Esophagus muscularis mucosa (tissue), 4 donors: ENCODE data around the gene HAGH.

ENCODE experiments used
- EP300 ChIP-seq: sonication (generic); formaldehyde crosslinking; IDR thresholded peaks from one replicate; pipeline ENCODE4 v1.6.1; 2017; ENCODE audit warnings: antibody characterized with exemption
- POLR2A ChIP-seq: fragments of 450-650 bp; IDR thresholded peaks from one replicate; pipeline ENCODE4 v1.6.1; 2017; ENCODE audit warnings: antibody characterized with exemption, moderate library complexity, mild to moderate bottlenecking, low read depth
- POLR2AphosphoS5 ChIP-seq, 2 donors: sonication (generic); formaldehyde crosslinking; IDR thresholded peaks; one replicate each; pipeline ENCODE4 v1.6.1; 2017; ENCODE audit warnings: antibody characterized with exemption in 2 of 2
- TF ChIP-seq, protein P1 (sequence below), 3 experiments: fragments of 200-600 bp in 2 of 3; fragments of 450-650 bp in 1 of 3; sonication (generic) in 2 of 3; IDR thresholded peaks; one replicate each; pipeline ENCODE4 v1.5.1; 2017 to 2019; ENCODE audit warnings: antibody characterized with exemption in 3 of 3, mild to moderate bottlenecking in 2 of 3, moderate library complexity in 1 of 3

DNA sequence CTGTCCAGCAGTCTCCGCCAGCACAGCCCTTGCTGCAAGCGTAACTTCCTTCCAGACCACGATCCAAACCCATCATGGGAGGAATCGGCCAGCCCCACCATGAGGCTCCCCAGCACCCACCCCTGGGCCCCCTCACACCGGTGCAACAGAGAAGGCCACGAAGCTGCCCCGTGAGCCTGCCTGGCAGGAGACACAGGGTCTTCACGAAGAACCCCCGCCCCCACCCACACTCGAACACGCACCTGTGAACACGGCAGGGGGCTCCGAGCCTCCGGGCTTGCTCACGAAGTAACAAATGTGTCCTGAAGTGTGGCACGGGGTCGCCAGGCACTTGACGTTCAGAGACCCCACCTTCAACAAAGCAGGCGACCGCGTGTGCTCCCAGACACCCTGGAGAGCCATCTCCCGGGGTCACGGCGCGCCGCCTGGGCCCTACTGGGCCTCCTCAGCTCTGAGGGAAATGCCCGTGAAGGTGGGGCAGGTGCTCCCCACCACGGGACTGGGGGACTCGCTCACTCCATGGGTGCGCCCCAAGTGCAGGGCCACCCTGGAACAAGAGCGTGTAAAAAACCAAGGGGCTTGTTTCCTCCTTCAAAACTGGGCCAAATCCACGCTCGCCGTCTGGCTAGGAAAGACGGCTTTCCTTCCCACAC, 7.6 kb downstream of the HAGH start:
- TF ChIP-seq, protein P1, sequence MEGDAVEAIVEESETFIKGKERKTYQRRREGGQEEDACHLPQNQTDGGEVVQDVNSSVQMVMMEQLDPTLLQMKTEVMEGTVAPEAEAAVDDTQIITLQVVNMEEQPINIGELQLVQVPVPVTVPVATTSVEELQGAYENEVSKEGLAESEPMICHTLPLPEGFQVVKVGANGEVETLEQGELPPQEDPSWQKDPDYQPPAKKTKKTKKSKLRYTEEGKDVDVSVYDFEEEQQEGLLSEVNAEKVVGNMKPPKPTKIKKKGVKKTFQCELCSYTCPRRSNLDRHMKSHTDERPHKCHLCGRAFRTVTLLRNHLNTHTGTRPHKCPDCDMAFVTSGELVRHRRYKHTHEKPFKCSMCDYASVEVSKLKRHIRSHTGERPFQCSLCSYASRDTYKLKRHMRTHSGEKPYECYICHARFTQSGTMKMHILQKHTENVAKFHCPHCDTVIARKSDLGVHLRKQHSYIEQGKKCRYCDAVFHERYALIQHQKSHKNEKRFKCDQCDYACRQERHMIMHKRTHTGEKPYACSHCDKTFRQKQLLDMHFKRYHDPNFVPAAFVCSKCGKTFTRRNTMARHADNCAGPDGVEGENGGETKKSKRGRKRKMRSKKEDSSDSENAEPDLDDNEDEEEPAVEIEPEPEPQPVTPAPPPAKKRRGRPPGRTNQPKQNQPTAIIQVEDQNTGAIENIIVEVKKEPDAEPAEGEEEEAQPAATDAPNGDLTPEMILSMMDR (IDR thresholded peaks at IDR 0.05): no peak
- TF ChIP-seq POLR2A: no peak
- TF ChIP-seq POLR2AphosphoS5 (IDR thresholded peaks at IDR 0.05): no peak
- TF ChIP-seq EP300: no peak
